GM18498 (cell line): Measurements from ENCODE around the gene COBL.

Experiments
- ATAC-seq: cut with Tn5 transposase; IDR thresholded peaks from one replicate; pipeline ENCODE4 v1.9.1; 2021; ENCODE audit warnings: mild to moderate bottlenecking, moderate library complexity; ENCODE audit not compliant: unreplicated experiment

Gene COBL

GRCh38 chr7:51234609-51235308, 81.8 kb downstream of the COBL start:
- ATAC-seq: no peak

- ATAC-seq: no peak
Measured at GRCh38 chr7:51234139-51234538, 82.5 kb downstream of the COBL start.

DNA sequence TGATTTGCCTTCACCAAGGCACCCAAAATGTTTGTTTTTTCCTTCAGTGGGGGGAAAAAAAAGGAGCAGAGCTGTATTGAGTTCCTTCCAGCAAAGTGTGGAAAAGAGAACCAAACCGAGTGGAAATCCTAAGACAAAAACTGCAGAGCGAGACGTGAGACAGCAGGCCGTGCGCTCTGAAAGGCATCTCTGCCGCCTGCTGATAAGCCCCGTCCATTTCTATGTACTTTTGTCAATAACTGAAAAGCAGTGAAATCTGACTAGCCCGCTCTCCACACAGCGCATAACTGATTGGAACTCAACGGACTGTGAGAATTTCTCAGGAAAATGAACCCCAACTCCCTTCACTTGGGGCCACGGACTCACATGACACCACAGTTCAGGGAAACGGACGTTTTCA, 83.2 kb downstream of the COBL start:
- ATAC-seq: no peak

GRCh38 chr7:51230723-51231122, 85.9 kb downstream of the COBL start:
- no peak for ATAC-seq

GRCh38 chr7:51230324-51230625, 86.3 kb downstream of the COBL start:
- no peak for ATAC-seq

- no peak for ATAC-seq
Measured at GRCh38 chr7:51229620-51230323, 86.8 kb downstream of the COBL start.

- no peak for ATAC-seq
Measured at GRCh38 chr7:51229106-51229537, 87.5 kb downstream of the COBL start.

DNA sequence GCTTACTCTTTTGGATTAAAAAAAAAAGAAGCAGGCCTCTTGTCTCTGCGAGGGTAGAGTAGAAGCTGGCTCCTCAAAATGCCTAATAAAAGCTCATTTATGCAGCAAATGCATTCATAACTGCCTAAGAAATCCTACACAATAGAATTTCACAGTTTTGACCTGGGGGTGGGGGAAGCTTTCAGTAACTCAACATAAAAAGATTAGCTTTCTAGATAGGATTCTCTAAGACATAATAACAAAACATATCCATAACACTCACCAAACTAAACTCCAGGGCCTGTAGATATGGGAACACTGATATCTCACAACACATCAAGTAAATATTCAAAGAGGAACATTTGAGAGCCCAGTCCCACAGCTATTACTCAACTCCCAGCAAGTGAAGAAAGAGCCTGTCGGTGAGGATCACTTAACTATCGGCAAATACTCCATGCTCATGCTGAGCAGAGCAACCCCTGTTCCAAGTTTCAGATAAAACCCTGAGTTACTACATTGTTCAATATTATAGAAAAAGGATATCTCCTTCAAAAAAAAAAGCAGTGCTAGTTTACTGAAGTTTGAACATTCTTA, 88.1 kb downstream of the COBL start:
- ATAC-seq: no peak

DNA sequence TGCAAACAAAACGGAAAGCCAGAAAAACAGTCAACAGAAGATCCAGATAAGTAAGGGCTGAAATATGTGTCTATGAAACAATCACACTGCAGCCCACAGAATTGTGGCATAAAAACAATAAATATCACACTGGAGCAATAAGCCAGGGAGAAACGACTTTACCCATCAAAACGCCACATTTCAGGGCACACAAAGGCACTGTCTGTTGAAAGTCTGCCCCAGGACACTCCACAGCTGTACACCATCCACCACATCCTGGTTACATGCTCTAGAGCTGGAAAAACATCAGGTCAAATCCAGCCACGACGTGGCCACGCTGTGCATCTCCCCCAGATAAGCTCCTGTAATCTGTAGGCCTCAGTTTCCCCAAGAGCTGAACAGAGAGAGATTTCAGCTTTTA, 88.7 kb downstream of the COBL start:
- ATAC-seq: no peak

DNA sequence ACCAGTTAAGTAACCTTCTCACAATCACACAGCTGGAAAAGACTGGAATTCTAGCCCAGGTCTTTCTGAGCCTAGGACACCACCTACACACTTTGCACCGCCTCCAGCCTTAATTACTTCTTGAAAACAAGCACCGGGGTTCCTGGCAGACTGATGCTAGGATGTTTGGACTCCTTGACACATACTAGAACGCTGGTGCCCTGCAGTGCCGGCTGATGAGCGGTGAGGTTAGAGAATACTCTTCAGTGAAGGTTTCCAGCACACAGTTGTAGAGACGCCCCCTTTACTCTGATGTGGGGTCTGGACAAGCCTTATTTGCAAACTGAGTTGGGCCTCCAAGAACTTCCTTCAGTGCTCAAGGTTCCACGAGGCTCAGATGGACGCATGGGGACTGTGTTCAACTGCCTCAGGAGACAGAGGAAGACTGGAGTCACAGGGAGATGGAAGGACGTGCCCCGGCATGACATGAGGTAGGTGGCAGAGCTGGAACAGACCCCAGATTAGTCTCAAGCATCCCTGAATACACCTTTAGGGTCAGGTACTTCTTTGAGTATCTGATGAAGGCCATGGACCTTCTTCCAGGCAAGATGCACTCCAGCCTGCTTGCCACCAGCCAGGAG, 89.6 kb downstream of the COBL start:
- no peak for ATAC-seq

DNA sequence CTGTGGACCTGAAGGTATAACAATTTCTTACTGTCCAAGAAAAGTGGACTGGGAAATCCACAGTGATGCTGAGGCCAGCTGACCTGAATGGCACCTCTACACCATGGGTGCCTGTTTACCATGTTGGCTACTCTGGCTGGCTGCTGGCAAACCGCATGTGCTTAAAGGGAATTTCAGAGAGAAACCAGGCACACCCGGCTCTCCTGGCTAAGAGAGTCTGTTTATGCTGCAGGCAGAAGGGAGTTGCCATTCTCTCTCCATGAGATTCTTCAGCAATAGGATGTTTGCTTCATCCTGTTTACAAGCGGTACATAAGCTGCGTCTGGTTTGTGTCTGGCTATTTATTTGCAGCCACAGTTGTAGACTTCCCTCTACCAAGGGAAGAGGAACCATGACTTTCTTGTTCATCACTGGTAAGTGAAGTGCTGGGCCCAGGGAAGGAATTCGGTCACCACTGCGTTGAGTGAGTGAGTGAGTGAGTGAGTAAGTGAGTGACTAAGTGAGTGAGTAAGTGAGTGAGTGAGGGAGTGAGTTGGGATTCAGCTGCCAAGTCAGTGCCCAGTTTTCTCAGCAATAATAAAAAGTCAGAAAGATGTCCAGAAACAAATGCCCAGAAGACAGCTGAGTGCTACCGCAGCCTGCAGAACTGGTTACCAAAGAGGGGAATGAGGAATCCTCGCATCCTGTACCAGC, 90.4 kb downstream of the COBL start:
- ATAC-seq: no peak

GRCh38 chr7:51224811-51225595, 91.6 kb downstream of the COBL start:
- no peak for ATAC-seq

GRCh38 chr7:51223505-51223904, 93.1 kb downstream of the COBL start:
- ATAC-seq: no peak

DNA sequence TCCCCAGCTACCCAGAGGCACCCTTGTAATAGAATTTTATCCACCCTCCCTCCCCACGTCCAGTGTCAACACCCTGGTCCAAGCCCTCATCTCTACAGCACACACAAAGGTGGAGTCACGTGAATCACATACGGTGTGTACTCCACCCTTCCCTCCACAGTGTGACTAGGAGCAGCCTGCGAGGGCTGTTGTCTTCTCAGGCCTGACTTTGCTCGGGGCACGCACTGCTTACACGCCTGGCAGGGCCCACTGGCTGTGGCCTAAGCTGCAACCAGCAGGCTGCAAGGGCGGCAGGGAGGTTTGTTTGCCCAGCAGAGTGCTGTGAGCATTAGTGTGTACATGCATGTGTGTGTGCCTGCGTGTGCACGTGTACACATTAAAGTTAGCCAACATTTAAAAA, 93.7 kb downstream of the COBL start:
- ATAC-seq: no peak

GRCh38 chr7:51220226-51220625, 96.4 kb downstream of the COBL start:
- no peak for ATAC-seq

- ATAC-seq: no peak
Measured at GRCh38 chr7:51219261-51219988, 97.2 kb downstream of the COBL start.

DNA sequence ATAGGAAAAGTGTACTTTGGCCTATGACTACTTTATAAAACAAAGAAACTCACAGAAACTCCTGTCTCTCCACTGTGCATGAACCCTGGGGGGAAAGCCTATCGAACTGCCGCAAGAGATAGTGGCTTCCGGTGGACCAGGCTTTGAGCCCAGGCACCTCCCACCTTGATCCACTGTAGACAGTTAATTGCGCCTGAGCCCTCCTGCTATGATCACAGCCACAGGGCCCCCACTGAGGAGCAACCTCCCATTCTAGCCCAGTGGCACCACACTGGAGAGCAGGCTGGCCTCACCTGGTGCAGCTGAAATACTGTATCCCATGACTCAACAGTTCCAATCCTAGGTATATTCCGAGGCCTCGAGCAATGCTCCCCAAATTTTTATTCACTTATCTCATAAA, 98.8 kb downstream of the COBL start:
- no peak for ATAC-seq

DNA sequence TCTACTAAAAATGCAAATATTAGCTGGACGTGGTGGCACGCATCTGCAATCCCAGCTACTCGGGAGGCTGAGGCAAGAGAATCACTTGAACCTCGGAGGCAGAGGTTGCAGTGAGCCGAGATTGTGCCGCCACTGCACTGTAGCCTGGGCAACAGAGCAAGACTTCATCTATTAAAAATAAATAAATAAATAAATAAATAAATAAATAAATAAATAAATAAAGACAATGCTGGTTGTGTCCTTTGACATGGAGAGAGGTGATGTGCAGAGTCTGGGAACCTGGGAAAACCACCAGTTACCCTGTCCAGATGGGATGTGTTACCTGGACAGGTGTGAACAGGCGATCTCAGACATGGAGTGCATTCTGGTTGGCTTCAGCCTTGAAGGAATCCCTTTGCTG, 102.5 kb downstream of the COBL start:
- no peak for ATAC-seq

GRCh38 chr7:51213618-51214017, 103.0 kb downstream of the COBL start:
- no peak for ATAC-seq

DNA sequence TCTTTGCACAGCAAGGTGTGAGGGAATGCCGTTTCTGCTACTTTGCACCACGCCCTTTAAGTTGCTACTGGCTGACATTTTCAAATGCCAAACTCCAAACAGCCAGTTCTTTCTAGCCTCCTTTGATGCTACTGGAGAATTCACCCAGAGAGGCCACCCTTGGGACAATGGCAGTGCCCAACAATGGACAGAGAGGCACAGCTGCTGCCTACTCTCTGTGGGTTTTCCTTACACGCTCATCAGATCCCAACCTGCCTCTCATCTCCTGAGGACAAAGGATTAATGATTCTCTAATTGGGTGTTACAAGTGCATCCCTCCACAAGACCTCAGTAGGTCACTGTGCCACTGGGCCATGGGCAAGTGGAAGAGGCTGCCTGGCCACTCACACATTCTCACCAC, 105.8 kb downstream of the COBL start:
- no peak for ATAC-seq
